Medulla oblongata (tissue), 1 donor: ENCODE data around the gene F2R.
"Not testable (repeated sequence)": the region's sequence is repeated elsewhere in the genome, so short reads cannot be mapped to it uniquely, and the experiment has no call there.

Experiments
- DNase-seq: peaks from one replicate; pipeline ENCODE4 v3.0.0-alpha.2; 2015; ENCODE audit errors: extremely low spot score

Gene F2R

DNA sequence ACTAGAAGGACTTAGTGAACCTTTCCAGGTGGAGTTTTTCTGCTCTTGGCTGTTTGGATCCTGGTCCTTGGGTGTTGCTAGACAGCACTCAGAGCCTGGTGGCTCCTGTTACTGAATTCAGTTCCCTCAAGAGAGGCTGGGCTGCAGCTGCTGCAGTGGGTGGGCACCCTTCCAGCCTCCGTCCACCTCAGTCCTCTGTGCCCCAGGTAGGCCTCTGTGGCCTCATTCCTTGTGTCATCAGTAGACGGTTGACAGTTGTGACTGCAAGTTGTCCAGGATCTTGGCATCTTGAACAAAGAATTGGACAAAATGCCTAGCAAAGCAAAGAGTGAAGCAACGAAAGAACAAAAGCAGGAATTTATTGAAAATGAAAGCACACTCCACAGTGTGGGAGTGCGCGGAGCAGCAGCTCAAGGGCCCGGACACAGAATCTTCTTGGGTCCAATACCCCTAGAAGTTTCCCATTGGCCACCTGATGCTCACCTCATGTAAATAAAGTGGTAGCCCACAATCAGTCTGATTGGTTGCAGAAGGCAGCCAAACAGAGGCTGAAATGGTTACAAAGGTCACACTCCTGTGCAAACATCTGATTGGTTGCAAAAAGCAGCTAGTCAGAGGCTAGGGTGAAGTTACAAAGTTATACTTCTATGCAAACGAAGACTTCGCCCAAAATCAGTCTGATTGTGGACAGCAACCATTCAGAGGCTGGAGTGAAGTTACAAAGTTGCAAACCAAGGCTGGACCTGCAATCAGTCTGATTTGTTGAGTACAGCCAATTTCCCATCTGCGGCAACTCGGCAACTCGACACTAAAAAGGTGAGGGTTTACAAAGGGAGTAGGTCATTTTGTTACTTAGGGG, 40.1 kb downstream of the F2R start:
- no peak for DNase-seq

DNA sequence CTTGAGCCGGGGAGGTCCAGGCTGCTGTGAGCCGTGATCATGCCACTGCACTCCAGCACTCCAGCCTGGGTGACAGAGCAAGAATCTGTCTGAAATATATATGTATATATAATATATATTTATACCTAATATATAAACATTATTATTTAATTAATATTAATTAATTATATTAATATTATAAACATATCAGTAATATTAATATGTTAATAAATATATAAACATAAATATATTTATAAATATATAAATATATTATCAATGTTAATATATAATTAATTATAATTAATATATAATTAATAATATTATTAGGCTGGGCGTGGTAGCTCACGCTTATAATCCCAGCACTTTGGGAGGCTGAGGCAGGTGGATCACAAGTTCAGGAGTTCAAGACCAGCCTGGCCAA, 41.1 kb downstream of the F2R start:
- no peak for DNase-seq

DNA sequence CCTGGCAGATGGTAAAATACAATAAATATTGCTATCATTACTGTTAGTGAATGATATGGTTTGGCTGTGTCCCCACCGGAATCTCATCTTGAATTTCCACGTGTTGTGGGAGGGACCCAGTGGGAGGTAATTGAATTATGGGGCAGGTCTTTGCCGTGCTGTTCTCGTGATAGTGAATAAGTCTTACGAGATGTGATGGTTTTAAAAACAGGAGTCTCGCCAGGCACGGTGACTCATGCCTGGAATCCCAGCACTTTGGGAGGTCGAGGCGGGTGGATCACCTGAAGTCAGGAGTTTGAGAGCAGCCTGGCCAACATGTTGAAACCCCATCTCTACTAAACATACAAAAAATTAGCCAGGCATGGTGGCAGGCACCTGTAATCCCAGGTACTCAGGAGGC, 45.2 kb downstream of the F2R start:
- DNase-seq: not testable (repeated sequence)

DNA sequence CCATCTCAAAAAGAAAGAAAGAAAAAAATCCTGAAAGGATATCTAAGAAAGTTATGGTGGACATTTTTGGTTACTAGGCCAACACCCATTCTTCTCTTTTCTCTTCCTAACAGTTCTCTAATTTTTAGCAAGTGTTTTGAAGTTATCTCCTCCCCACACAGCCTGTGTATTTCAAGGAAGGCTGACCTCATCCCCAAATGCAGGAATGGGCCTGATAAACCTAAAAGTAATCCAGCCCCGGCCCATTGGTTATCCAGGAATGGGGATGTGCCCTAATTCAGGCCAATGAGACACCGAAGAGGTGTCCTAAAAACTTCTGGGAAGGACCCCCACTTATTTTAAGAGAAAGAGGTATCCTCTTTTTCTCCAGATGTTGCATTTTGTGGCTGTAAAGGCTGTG, 46.6 kb downstream of the F2R start:
- no peak for DNase-seq

DNA sequence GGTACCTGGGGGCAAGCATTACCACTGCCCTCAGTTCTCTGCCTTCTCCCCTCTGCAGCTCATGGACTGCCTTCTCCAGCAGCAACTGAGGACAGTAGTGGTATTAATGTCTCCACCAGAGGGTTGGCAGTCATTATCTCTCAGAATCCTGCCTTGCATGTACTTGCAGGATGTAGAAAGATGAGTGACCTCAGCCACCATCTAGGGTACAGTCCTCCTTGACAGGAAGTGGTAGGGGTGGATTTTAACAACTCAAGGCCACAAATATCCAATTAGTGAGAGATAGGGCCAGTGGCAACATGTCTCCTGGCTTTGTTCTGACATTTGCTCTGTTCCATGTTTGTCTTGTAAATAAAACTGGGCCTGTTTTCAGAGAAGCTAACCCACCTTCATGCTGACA, 47.2 kb downstream of the F2R start:
- DNase-seq: no peak

DNA sequence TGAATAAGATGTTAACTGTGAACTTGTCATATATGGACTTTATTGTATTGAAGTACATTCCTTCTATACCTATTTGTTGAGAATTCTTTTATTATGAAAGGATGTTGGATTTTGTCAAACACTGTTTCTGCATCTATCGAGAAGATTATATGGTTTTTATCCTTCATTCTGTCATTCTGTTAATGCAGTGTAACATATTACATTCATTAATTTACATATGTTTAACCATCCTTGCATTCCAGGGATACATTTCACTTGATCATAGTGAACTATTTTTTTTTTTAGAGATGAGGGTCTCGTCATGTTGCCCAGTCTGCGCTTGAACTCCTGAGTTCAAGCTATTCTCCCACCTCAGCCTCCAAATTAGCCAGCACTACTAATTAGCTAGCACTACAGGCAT, 48.4 kb downstream of the F2R start:
- DNase-seq: no peak

DNA sequence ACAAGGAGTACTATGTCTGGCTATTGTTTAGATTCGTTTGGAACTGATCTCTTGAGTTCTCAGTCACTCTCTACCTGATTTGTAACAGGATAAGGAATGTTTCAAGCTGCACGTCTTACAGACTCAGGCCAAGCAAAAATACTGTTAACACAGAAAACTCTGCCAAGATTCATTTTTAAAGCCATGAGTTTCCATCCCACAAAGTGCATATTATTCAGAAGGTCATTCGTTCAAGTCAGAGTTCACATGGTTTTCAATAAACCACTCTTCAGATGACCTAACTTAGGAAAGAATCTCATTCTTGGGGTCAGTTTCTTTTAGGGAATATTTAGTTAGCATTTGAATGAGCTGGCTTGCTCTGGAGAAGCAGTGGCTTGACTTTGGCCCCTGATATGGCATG, 49.3 kb downstream of the F2R start:
- DNase-seq: no peak

DNA sequence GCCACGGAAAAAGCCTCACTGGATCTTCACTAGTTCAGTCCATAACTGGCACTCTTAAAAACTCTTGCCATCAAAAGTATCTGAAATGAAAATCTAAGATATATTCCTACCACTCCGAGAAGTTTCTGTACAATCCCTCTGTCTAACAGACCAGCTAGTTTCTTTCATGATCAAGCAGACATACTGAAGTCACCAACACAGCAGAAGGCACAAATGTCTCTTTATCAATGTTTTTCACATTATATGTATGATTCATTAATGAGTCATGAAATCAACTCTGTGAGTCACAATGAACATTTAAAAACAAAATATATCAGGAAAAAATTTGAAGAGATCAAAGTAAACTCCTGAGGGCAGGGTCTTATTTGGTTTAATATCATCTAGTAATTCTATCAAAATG, 50.8 kb downstream of the F2R start:
- no peak for DNase-seq

DNA sequence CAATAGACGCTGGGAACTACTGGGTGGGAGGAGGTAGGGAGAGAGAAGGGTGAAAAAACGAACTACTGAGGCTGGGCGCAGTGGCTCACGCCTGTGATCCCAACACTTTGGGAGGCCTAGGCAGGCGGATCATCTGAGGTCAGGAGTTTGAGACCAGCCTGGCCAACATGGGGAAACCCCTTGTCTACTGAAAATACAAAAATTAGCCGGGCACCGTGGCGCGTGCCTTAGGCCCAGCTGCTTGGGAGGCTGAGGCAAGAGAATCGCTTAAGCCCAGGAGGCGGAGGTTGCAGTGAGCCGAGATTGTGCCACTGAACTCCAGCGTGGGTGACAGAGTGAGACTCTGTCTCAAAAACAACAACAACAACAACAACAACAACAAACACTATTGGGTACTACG, 55.1 kb downstream of the F2R start:
- not testable (repeated sequence) for DNase-seq

DNA sequence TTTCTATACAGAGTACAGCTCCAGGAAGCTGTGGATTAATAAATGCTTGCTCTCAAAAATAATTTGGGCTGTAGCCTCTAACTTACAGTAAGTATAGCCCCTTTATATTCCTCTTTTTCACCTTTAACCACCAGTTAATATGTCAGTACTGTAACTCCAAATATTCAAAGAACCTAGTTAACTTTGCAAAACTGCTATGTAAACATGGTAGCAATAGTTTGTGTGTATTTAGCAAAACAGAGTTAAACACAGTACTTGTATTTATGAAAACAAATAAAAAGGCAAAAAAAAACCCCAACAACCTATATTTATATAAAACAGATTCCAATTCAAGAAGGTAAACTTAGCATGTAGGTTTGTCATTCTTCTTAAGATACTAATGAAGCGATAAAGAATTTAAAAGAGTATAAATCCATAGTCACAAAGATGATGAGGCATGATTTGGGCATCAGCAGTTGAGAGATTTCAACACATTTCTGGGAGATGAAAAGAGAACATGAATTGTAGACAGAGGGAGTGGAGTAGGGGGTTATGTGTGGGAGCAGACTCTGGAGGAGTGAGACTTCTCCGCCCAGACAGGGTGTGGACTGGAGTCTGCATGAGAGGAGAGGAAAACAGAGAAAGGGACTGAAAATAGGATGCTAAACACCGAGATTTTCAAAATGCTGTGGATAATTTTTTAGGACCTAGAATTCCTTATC, 55.9 kb downstream of the F2R start:
- no peak for DNase-seq

DNA sequence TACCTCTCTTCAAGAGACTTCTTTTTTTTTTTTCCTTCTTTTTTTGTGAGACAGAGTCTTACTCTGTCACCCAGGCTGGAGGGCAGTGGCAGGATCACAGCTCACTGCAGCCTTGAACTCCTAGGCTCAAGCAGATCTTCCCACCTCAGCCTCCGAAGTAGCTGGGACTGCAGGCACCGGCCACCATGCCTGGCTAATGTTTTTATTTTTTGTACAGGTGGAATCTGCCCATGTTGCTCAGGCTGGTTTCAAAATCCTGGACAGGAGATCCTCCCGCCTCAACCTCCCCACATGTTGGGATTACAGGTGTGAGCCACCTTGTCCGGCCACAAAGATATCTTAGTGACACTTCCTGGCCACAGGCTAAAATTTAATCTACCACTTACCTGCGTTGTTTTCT, 60.0 kb downstream of the F2R start:
- DNase-seq: no peak

DNA sequence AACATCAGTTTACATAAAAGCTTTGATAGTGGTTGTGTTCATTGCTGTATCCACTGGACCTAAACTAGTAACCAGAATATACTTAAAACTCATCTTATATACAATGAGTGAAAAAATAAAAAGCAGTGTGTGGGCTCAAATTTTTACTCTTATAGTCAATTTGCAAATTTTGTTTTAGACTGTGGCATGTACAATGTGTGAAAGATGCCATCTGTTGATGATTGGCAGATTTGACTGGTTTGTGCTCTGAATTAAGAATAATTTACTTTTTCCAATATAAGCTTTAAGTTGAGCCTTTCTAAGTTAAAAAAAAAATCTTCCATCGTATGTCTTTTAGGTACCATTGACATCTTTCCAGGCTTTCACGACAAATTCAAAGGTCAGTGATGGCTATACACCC, 60.5 kb downstream of the F2R start:
- no peak for DNase-seq

DNA sequence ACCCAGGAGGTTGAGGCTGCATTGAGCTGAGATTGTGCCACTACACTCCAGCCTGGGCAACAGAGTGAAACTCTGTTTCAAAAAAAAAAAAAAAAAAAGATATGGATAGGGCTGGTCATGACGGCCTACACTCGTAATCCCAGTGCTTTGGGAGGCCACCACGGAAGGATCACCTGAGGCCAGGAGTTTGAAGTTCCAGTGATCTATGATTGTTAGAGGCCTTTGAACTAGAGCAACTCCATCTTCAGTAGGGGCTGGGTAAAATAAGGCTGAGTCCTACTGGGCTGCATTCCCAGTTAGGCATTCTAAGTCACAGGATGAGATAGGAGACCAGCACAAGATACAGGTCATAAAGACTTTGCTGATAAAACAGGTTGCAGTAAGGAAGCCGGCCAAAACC, 64.7 kb downstream of the F2R start:
- DNase-seq: not testable (repeated sequence)

DNA sequence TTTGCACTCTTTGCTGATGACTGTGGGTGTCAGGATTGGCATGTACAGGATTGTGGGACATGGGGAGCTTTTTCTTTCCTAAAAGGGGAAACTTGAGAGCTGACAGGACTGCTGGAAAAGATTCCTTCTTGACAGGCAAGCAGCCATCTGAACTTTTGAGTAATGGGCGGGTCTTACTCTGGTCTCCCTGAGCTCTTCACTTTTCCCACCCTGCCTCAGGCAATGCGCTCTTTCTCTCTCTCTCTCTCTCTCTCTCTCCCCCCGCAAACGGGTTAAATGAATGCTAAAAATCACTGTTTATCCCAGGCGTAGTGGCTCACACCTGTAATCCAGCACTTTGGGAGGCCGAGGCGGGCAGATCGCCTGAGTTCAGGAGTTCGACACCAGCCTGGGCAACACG, 65.8 kb downstream of the F2R start:
- no peak for DNase-seq

DNA sequence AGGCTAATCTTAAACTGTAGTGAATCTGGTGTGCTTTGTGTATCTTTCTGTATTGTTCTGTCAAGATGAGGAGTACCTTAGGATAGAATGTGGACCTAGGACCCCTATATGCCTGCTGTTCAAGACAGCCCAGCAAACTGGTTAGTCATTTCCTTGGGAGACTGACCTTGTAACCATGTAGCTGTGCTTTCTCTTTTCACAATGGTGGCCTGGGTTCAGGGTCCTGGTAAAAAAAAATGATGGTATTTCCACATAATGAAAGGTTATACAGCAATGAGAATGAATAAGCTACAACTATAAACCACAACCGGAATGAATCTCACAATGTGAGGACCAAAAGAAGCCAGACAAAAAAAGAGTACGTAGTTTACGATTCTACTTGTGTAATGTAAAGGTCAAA, 66.5 kb downstream of the F2R start:
- no peak for DNase-seq
